A673 (cell line): Measurements from ENCODE around the gene KIF1A. TPM values are rescaled to one million over a fixed set of nuclear protein-coding genes. Genes with fewer than 3 reads are reported as not detected.

Experiments
- BruUV-seq: library from RNA; stranded (reverse); fragments of 400-500 nt; replicated peaks from 2 replicates; lab custom pipeline; 2021; lab: Mats Ljungman, UMichigan
- CTCF ChIA-PET: fragments of 300-600 bp; sonication (Branson Sonifier 250); formaldehyde crosslinking; loops from one replicate; lab custom pipeline; 2022; ENCODE audit warnings: antibody characterized with exemption; lab: Charles Lee
- POLR2A ChIA-PET: fragments of 300-600 bp; sonication (Branson Sonifier 250); formaldehyde crosslinking; loops from one replicate; lab custom pipeline; 2022; ENCODE audit warnings: antibody characterized with exemption; ENCODE audit not compliant: low non-redundant PET; lab: Charles Lee
- DNase-seq: peaks from one replicate; pipeline ENCODE4 v3.0.0-alpha.2; 2015; ENCODE audit warnings: low spot score
- H3K27ac ChIP-seq: fragments of 200-600 bp; sonication (generic); 2 replicates; pipeline ENCODE4 v1.5.1; 2016; ENCODE audit warnings: mixed run types, low read depth, mild to moderate bottlenecking, mixed read lengths, antibody characterized with exemption, low read length; ENCODE audit not compliant: poor library complexity, severe bottlenecking
- H3K27me3 ChIP-seq: fragments of 200-600 bp; sonication (generic); replicated peaks from 2 replicates; pipeline ENCODE4 v1.6.1; 2017; ENCODE audit warnings: mixed run types, low read depth, mild to moderate bottlenecking, mixed read lengths, antibody characterized with exemption, low read length; ENCODE audit not compliant: insufficient read depth, poor library complexity
- H3K36me3 ChIP-seq: fragments of 200-600 bp; sonication (generic); 2 replicates; pipeline ENCODE4 v1.6.1; 2016; ENCODE audit warnings: mixed run types, mild to moderate bottlenecking, mixed read lengths, antibody characterized with exemption, low read length; ENCODE audit not compliant: insufficient read depth, poor library complexity, severe bottlenecking
- H3K4me1 ChIP-seq: fragments of 200-600 bp; sonication (generic); 2 replicates; pipeline ENCODE4 v1.6.1; 2017; ENCODE audit warnings: mixed run types, mild to moderate bottlenecking, mixed read lengths, antibody characterized with exemption, low read length; ENCODE audit not compliant: insufficient read depth, poor library complexity, severe bottlenecking
- H3K4me3 ChIP-seq: fragments of 200-600 bp; sonication (generic); 2 replicates; pipeline ENCODE4 v1.5.1; 2016; ENCODE audit warnings: low read depth, mixed run types, mild to moderate bottlenecking, mixed read lengths, low read length; ENCODE audit not compliant: poor library complexity, severe bottlenecking
- H3K9me3 ChIP-seq: fragments of 200-600 bp; sonication (generic); 2 replicates; pipeline ENCODE4 v1.6.1; 2016; ENCODE audit warnings: mixed run types, low read depth, mild to moderate bottlenecking, mixed read lengths, antibody characterized with exemption, low read length; ENCODE audit not compliant: poor library complexity, severe bottlenecking
- EZH2 ChIP-seq: fragments of 200-600 bp; sonication (generic); IDR thresholded peaks from 2 replicates; pipeline ENCODE4 v1.6.1; 2017; ENCODE audit warnings: borderline replicate concordance, low read depth, mild to moderate bottlenecking, mixed read lengths, antibody characterized with exemption, low read length; ENCODE audit not compliant: poor library complexity, severe bottlenecking
- intact Hi-C: fragments of 100-400 bp; cut with micrococcal nuclease; formaldehyde crosslinking; loops from one replicate; pipeline ENCODE4 v1.10.0; 2022; ENCODE audit not compliant: unreplicated experiment
- total RNA-seq: library from RNA; stranded (reverse); gene quantifications from 2 replicates; pipeline ENCODE4 v1.2.3, GENCODE V29; 2021
- TF ChIP-seq, protein P1 (sequence below): fragments of 300-800, 200-600 bp; sonication (generic); conservative IDR thresholded peaks from 2 replicates; pipeline ENCODE4 v1.5.1; 2017; ENCODE audit warnings: low read depth, mild to moderate bottlenecking, antibody characterized with exemption, low read length, moderate library complexity, mixed read lengths

KIF1A gene
- total RNA-seq, 1 experiment from 2014 or later: 330 TPM

DNA sequence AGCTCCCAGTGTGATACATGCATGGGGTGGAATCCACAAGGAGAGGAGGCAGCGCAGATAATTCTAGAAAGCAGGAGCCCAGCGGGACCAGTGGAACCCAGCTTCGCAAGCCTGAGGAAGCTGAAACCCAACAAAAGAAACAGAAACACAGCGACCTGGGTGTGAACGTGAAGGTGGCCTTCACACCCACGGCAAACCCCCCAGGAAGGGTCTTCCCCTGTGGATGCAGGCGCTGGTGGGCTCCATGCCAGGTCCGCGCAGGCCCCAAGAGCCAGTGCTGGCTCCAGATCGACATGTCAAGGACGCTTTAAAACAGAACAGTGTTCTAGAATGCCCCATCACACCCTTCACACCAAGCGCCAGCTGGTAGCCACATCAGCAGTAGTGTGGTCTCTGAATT lies 22.1 kb downstream of the KIF1A start:
- H3K36me3 ChIP-seq: peaks cover 44% of the 10 kb centered on the region
- intact Hi-C loops: no loop called here
- ChIA-PET POLR2A (no interaction called here), CTCF (interaction anchor here (0.5 kb wide), 1 partner anchor 134 kb away, joined by 5 read pairs; no protein-coding TSS in a partner anchor)
- DNase-seq: no peak
- H3K27me3 ChIP-seq: no peaks in the 10 kb centered on the region
- peaks cover 6% of the 10 kb centered on the region for H3K9me3 ChIP-seq
- no TSS peak for BruUV-seq
- no peak overlapping the region for H3K4me3 ChIP-seq
- no peak overlapping the region for H3K27ac ChIP-seq
- H3K4me1 ChIP-seq: no peaks in the 10 kb centered on the region
- TF ChIP-seq, protein P1, sequence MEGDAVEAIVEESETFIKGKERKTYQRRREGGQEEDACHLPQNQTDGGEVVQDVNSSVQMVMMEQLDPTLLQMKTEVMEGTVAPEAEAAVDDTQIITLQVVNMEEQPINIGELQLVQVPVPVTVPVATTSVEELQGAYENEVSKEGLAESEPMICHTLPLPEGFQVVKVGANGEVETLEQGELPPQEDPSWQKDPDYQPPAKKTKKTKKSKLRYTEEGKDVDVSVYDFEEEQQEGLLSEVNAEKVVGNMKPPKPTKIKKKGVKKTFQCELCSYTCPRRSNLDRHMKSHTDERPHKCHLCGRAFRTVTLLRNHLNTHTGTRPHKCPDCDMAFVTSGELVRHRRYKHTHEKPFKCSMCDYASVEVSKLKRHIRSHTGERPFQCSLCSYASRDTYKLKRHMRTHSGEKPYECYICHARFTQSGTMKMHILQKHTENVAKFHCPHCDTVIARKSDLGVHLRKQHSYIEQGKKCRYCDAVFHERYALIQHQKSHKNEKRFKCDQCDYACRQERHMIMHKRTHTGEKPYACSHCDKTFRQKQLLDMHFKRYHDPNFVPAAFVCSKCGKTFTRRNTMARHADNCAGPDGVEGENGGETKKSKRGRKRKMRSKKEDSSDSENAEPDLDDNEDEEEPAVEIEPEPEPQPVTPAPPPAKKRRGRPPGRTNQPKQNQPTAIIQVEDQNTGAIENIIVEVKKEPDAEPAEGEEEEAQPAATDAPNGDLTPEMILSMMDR: no peak
- TF ChIP-seq EZH2: no peak

DNA sequence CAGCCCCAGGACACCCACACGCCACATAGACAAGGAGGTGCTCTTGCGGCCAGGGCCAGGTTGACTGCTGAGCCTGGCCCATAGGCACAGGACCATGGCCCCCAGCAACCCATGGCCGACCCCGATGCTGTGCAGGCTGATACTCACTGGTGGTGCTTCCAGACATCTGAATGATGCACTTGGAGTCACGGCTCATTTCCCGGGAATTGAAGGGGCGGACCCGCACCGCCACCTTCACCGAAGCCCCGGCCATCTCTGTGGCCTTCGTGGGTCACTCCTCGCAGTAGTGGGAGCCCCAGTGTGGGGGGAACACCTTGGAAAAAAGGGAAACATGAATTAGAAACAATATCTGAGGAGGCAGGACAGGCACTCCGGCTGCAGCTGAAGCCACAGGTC lies 22.5 kb downstream of the KIF1A start:
- no peak for DNase-seq
- no TSS peak for BruUV-seq
- ChIA-PET CTCF (interaction anchor here (0.5 kb wide), 1 partner anchor 133 kb away, joined by 5 read pairs; no protein-coding TSS in a partner anchor), POLR2A (no interaction called here)
- intact Hi-C loops: no loop called here
- peaks cover 44% of the 10 kb centered on the region for H3K36me3 ChIP-seq
- no peak overlapping the region for H3K27ac ChIP-seq
- H3K9me3 ChIP-seq: peaks cover 6% of the 10 kb centered on the region
- H3K4me1 ChIP-seq: no peaks in the 10 kb centered on the region
- TF ChIP-seq, protein P1: no peak
- no peak for TF ChIP-seq EZH2
- no peaks in the 10 kb centered on the region for H3K27me3 ChIP-seq
- H3K4me3 ChIP-seq: no peak overlapping the region

- BruUV-seq: no TSS peak
- ChIA-PET CTCF (interaction anchor here (0.5 kb wide), 1 partner anchor 133 kb away, joined by 5 read pairs; no protein-coding TSS in a partner anchor), POLR2A (no interaction called here)
- no peak for DNase-seq
- TF ChIP-seq, protein P1: no peak
- no peak for TF ChIP-seq EZH2
- H3K27me3 ChIP-seq: no peaks in the 10 kb centered on the region
- no peaks in the 10 kb centered on the region for H3K4me1 ChIP-seq
- H3K36me3 ChIP-seq: peaks cover 40% of the 10 kb centered on the region
- peaks cover 5% of the 10 kb centered on the region for H3K9me3 ChIP-seq
- H3K4me3 ChIP-seq: no peak overlapping the region
- H3K27ac ChIP-seq: no peak overlapping the region
- intact Hi-C loops: no loop called here
These were observed 23.2 kb downstream of the KIF1A start for GRCh38 chr2:240796543-240797499.
